UCSD-AML1 (cell line): ENCODE results near the gene SDC1.

Experiments
- DNase-seq: peaks from one replicate; lab custom pipeline; 2025; ENCODE audit not compliant: unreplicated experiment; lab: John Stamatoyannopoulos, UW

Gene SDC1

DNA sequence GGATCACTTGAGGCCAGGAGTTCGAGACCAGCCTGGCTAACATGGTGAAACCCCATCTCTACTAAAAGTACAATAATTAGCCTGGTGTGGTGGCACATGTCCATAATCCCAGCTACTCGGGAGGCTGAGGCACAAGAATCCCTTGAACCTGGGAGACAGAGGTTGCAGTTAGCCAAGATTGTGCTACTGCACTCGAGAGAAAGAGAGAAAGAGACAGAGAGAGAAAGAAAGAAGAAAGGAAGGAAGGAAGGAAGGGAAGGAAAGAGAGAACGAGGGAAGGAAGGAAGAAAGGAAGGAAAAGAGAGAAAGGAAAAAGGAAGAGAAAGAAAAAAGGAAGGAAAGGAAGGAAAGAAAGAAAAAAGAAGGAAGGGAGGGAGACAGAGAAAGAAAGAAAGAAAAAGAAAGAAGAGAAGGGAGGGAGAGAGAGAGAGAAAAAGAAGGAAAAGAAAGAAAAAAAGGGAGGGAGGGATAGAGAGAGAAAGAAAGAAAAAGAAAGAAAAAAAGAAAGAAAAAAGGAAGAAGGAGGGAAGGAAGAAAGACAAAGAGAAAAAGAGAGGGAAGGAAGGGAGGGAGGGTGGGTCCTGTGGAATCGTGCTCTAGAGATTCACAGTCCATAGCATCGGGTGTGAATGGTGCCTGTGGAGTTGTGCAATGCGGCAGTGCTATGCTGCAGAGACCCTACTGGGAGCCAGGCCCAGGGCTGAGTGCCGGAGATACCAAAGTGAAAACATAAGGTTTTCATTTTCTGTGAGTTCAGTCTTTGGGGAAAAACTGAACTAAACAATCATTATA lies 4.6 kb upstream of the SDC1 start:
- no peak for DNase-seq

DNA sequence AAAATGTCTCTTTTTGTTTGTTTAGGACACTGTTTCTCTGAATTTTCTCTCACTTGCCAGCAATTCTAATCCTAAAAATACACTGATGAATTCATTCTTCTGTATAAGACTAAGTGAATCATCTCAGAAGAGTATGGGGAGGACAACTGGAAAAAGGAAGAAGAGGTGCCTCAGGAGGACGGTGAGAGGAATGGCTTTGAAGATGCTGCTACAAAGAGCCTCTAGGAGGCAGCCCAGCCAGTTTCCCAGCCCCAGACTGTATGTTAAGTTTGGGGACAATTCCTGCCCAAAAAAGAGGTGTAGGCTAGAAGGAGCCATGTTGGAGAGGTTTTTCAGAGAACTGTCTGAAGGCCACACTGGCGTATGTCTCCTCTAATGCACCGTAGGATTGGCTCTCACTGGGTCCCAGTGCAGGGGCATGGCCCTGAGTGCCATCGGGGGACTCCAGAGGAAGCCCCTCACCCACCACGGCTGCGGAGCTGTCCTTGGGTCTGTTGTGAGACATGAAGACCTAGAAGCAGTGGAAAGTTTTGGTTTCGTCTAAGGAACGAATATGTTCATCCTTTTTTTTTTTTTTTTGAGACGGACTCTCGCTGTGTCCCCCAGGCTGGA lies 3.1 kb upstream of the SDC1 start:
- DNase-seq = no peak

- DNase-seq = no peak
These were observed 1.2 kb upstream of the SDC1 start for GRCh38 chr2:20226152-20226545.

DNA sequence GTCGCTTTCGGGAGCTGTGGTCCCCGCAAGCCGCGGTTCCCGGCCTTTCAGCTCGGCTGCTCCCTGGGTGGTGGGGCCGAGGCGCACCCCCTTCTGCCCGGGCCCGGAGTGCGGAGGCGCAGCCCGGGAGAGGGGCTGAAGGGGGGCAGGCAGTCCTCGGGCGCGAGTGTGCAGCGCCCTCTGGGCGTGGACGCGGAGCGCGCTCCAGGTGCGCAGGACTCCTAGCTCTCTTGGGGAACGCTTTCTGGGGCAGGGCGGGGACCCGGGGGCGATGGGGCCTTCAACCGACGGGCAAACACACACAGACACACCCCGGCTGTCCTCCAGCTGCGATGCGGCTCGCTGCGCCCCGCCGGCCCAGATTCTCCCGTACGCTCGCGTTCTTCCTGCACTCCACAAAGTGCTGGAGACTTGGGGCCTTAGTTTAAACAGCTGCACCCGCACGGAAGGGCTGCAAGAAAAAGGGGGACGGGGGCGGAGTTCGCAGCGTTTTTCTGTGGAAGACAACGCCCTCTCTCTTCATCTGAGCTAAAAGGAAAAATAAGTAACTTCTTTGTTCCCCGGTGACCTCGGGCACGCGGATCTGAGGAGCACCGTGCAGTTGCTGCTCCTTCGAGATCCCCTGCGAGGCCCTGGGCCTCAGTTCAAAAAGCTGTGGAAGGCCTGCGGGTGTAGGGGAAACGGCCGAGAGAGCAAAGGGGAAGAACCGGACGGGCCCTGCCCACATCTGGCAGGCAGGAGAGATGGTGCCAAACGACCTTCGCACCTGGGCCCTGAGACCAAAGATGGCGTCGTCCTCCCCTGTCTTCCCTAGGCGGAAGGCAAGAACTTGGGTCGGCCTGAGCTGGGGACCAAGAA lies 593 bp upstream of the SDC1 start:
- peak; percentile 47 for DNase-seq

DNA sequence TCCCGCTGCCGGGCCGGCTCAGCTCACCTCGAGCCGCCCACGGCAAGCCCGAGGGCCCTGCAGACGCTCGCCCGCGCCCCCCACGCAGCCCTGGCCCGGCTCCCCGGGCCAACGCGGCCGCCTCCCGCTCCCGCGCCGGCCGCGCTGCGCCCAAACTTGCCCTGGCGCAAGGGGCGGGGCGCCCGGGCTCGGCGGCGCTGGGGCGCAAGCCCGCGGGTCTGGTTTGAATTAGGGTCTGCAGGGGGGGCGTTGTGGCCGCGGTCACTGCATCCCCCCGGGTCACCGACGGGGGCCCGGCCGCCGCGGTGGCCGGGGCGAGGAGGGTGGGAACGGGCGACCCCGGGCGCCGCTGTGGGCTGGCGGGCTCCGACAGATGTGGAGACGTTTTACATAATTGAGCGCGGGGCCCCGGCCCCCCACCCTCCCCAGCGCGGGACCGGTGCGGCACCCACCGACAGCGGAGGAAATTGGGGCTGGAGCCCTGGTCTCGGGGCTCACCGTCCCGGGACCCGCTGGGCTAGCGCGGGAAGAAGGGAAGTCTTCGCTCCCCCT lies 690 bp downstream of the SDC1 start:
- no peak for DNase-seq

DNA sequence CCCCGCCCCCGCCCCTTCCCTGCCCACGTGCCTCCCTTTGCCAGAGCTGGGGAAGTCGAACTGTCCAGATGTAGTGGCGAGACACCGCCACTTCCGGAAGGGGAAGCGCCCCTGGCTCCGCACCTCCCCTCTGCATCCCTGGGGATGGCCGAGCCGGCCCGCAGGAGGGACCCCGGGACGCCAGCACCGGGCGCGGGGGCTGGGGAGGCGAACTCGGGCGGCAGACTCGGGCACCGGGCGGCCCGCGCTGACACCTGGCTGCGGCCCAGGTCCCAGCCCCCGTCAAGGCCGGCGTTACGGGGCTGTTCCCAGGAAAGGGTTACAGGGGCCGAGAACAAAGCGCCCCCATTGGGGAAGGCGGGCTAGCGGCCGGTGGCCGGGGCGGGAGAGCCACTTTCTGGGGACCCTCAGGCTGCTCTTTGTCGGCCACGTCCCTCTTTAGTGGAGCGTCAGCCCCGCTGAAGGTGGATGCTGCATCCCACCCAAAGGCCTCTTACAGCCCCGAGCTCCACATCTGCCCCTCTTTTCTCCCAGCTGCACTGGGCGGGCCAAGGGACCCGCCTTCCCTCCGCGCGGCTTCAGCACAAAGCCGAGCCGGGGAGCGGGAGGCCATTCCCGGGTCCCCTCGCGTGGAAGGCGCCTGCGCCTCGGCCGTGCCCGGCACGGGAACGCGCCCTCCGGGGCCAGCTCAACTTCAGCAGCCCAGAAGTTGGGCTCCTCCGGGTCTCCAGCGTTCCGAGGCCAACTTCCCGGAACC lies 1.3 kb downstream of the SDC1 start:
- DNase-seq = peak; percentile 30

DNA sequence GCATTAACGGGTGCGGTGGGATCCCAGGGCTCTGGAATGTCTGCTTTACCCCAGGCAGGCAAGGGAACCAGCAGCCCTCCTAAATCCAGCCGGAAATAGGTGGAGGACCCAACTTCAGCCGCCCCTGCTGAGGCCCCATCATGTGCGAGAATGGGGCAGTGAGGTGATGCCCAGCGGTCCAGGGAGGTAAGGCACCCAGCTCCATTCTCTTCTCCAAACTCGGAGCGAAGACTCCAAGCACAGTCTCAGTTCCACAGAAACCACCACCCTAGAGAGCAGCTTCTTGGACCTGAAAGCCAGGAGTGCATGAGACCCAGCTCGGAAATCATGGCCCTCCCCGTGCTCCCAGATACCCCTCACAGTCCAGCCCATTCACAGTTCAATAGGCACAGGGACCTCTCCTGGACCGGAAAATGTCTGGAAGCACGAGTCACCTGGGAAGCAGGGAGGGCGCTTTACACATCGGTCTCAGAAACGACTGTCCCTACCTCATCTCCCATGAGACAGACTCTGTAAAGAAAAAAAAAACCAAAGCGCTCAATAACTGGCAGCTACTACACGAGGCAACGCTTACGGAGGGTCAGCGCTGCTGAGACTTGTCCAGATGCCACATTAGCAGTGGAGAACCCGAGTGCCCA lies 2.0 kb downstream of the SDC1 start:
- no peak for DNase-seq

- DNase-seq = no peak
These were observed 2.7 kb downstream of the SDC1 start for GRCh38 chr2:20222014-20222768.

- no peak for DNase-seq
These were observed 3.4 kb downstream of the SDC1 start for GRCh38 chr2:20221555-20221973.

DNA sequence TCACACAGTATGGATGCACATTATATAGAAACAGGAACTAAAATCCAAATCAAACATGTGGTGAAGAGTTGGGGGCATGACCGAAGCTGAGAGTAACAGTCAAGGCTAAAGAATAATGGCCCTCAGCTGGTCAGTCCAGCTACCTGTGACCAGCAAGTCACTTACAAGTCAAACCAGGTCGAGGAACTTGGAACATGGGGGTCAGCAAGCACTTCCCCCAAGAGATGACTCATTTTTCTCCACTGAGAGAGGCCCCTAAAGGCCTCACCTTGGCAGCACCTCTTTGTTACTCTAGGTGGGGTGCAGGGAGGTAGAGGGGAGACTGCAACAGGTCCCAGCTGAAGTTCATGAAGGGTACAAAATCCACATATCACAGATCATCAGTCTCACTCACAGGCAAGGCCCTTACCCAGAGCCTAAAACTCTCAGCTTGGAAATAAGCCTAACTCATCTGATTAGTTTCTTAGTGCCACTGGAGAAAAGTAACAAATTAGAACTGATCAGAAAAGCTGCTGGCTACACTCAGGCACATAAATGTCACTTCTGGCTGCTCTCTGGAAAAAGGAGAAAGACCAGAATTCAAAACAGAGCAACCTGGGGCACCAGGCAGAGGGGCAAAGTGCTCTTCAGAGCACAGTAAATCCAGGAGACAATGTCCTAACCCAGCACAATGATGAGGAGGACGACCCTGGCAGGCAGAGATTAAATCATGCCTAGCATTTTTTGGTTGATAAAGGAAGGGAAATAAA lies 4.0 kb downstream of the SDC1 start:
- DNase-seq = no peak

- DNase-seq = no peak
These were observed 5.1 kb downstream of the SDC1 start for GRCh38 chr2:20219763-20220380.

- no peak for DNase-seq
These were observed 6.3 kb downstream of the SDC1 start for GRCh38 chr2:20218331-20219320.

DNA sequence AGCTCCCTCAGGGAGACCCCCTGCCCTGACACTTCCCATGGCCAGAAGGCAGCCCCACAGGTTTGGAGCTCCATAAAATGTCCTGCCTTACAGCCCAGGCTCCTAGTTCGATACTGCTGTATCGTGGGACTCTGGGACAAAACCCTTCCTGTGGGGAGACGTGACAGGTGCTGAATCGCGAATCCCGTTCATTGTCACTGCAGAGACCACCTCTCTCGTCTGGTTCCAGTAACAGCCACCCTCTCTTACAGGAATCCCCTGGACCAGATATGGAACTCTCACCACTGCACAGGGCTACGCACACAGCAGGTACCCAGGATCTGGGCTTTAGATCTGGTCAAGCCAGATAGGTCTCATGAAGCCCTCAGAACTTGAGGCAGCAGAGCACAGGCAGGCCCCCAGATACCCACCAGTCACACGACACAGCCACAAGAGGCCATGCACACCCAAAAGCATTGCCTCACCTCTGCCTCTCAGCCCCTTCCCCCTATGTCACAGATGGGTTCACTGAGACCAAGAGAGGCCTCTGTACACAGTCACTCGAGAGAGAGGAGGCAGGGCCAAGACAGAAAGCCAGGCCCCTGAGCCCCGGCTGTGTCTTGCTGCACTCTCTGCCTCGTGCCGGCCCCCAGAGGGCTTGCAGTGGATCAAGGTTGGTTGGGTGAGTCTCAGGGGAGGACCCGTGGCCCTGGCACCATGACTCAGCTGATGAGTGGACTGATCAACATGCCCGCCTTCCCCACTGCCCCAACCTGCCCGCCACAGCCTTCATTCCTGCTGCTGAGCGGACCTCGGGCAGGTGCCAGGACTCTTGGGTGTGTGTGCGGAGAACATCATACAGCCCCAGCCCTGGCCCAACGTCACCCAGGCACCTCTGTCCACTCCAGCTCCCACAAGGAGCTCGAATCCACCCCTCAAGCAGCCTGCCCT lies 7.6 kb downstream of the SDC1 start:
- DNase-seq = no peak

- DNase-seq = no peak
These were observed 8.6 kb downstream of the SDC1 start for GRCh38 chr2:20216130-20217025.
